ACHN (cell line): ENCODE data around the gene DPY19L3.

Experiments
- DNase-seq: peaks from one replicate; pipeline ENCODE4 v3.0.0-alpha.2; 2015
- in situ Hi-C: cut with HindIII; loops from 2 replicates; pipeline ENCODE4 v1.10.0; 2017; ENCODE audit warnings: low sequenced_read_pairs, low pct_ligation_motif_present, low pct_unique_long_range_greater_than_20kb

The DPY19L3 gene

DNA sequence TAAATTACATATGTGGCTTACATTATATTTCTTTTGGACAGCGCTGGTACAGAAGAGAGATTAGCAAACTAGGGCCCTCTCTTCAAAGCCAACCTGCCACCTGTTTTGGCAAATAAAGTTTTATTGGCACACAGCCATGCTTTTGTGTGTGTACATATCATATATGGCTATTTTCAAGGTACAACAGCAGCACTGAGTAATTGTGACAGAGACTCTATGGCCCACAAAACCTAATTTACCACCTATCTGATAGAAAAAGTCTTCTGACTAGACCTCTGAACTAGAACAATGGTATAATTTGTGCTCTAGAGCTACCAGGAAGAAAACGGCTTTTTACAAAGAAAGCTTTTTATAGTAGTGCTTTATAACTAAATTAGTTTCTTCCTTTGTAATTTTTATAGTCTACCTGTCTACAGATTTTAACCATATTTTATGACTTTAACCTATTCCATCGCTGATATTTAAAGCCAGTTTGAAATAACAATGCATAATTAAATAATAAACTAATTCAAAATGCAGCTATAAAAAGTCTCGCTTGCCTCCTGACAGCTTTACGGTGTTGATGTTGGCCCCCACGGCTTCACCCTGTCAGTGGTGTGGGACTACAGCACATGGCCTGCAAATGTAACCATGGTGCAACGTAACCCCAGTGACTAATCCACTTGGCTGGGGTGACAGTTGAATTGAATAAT, 17.7 kb upstream of the DPY19L3 start:
- DNase-seq, result no peak
- in situ Hi-C loops, result no loop called here

DNA sequence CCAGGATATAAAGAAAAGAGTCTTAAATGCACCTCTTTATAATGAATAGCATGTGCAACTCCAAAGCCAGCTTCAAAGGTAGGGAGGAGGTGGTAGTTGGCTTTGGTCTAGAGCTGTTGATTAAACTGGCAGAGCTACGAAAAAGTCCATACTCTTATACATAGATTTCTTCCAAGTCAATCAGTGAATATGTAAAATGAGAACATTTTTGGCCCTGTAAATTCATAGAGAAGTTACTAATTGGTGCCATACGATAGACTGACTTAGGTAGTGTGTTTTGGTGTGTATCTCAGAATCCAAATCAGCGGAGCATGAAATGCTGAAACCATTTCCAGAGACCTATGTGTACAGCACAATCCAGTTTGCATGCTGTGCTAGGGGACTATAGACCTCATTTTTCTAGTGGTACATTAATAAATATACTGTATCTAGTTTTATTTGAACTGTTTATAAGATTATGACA, 17.1 kb upstream of the DPY19L3 start:
- no peak for DNase-seq
- in situ Hi-C loops, result no loop called here

DNA sequence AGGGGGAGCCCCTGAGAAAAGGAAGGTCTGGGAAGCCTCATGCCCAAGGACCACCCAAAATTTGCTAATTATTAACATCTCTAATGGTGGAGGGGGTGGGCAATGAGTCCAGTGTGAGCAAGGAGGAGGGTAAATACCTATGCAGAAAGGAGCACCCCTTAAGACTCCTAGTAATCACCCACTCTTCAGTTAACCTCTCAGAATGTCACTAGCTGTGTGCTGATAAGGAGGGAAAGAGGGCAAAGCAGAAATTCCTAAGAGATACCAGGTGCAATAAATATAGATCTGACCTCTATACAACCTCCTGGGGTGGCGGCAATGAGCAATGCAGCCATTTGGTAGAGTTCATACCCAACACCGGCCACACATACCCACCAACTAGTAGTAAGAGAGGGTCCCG, 12.7 kb upstream of the DPY19L3 start:
- in situ Hi-C loops, result no loop called here

DNA sequence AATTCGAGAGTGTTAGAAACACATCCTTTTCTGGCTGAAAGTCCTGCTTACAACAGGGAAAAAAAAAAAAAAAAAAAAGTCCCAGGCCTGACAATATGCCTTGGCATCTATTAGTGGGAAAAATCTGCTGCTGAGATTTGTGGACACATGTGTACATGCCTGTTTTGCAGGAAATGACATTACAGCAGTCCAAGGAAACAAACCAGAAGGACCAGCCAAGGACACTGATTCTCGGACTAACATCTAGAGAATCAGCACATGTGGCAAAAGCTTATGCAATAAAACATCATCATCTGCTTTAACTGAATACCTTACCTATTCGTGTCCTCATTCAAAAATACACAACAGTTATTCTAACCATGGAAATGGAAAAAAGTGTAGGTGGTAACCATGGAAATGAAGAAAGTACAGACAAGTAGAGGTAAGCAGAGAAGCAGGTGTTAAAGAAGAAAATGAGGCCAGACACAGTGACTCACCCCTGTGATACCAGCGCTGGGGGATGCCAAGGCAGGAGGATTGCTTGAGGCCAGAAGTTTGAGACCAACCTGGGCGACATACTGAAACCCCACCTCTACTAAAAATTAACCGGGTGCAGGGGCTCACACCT, 9.4 kb upstream of the DPY19L3 start:
- in situ Hi-C loops, result no loop called here
- DNase-seq, result no peak

More for the DNA sequence above, 12.7 kb upstream of the DPY19L3 start:
- DNase-seq, result no peak

DNA sequence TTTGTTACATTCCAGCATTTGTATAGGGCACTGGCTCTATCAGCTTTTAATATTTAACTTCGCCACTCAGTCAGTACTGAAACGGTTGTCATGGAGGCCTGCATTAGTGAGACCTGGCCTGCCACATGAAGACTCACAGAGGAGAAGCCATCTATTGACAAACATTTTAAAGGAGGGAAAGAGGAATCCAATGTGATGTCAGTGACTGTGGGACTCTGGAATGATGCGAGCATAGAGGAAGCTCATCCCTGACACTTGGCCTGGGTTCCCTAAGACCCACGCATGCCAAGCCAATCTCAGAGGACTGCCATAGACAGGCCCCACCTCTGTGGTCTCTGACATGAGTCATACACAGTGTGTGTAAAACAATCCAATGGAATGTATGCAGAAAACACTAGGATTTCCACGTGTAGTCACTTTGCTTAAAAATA, 7.9 kb upstream of the DPY19L3 start:
- in situ Hi-C loops, result no loop called here

DNA sequence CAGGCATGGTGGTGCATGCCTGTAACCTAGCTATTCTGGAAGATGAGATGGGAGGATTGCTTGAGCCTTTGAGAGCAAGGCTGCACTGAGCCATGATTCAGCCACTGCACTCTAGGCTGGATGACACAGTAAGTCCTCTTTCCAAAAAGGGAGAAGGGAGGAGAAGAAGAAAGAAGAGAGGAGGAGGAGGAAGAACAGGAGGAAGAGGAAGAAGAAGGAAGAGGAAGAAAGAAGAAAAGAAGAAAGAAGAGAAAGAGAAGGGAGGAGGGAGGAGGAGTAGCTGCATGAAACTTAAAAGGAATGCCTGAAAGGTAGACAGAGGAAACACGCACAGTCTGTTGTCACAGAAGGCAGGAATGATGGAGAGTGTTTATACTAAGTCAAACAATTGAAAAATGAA, 3.6 kb upstream of the DPY19L3 start:
- no peak for DNase-seq
- in situ Hi-C loops, result no loop called here

More for the DNA sequence above, 7.9 kb upstream of the DPY19L3 start:
- DNase-seq, result peak; percentile 56

DNA sequence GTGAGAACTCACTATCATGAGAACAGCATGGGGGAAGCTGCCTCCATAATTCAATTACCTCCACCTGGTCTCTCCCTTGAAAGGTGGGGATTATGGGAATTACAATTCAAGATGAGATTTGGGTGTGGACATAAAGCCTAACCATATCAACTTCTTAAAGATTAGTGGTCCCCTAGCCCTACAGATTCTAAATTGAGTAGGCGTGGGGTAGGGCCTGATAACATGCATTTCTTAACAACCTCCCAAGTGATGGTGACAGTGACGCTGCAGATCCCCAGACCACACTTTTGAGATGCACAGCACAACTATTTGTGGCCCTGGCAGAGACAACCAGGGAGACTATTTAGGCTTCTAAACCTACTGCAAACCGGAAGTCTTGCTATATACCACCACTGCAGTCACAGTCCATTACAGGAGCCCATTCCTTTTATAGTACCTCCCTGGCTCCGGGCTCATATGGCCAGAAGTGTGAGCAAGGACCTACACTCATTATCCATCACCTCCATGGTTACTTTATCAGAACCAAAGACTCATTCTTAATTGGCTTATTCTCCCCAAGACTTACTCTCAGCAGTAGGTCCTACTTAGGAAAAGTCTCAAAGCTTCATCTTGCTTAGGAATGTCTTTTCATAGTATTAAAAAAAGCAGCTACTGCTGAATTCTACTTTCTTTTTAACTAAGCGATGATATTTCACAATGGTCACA, 2.1 kb upstream of the DPY19L3 start:
- in situ Hi-C loops, result no loop called here
- no peak for DNase-seq

DNA sequence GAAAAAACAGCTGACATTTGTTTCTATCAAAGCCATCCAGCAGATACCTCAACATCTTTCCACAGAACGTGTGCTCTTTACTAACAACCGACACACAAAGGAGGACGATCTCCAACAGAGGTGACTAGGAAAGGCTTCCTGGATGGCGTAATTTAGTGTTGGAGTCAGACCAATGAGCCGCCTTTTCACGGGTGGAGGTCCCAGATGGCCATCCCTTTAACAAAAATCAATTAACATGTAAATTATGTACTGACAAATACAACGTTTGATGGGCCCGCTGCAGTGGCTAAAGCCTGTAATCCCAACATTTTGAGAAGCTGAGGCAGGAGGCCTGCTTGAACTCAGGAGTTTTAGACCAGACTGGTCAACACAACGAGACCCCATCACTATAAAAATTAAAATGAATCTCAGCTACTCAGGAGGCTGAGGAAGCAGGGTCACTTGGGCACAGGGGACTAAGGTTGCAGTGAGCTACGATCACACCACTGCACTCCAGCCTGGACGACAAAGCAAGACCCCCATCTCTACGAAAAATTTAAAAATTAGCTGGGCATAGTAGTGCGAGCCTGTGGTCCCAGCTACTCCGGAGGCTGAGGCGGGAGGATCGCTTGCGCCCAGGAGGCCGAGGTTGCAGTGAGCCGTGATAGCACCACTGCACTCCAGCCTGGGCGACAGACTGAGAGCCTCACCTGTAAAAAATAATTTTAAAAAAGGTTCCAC, 1.2 kb upstream of the DPY19L3 start:
- DNase-seq, result no peak
- in situ Hi-C loops, result no loop called here

DNA sequence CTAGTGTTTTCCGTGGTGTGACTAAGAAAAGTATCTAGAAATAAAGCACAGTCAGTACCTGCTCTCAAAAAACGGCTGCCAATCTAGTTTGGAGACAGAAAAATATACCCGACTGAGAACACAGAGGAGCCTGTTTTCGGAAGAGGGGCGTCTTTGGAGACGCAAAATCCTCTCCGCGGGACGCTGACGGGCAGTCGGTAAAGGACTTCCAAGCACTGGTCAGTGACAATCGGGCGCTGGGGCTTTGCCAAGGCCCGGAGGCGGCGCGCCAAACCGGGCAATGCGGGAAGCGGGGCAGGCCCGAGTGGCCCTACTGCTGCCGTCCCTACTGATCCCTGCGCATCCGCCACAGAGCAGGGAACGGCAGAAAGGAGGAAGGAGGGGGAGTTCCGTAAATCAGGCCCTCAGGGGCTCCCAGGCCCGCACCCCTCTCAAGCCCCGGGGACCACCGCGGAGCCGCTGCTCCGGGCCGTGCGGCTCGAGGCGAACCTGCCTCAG, 588 bp upstream of the DPY19L3 start:
- peak; percentile 41 for DNase-seq
- in situ Hi-C loops, result no loop called here

DNA sequence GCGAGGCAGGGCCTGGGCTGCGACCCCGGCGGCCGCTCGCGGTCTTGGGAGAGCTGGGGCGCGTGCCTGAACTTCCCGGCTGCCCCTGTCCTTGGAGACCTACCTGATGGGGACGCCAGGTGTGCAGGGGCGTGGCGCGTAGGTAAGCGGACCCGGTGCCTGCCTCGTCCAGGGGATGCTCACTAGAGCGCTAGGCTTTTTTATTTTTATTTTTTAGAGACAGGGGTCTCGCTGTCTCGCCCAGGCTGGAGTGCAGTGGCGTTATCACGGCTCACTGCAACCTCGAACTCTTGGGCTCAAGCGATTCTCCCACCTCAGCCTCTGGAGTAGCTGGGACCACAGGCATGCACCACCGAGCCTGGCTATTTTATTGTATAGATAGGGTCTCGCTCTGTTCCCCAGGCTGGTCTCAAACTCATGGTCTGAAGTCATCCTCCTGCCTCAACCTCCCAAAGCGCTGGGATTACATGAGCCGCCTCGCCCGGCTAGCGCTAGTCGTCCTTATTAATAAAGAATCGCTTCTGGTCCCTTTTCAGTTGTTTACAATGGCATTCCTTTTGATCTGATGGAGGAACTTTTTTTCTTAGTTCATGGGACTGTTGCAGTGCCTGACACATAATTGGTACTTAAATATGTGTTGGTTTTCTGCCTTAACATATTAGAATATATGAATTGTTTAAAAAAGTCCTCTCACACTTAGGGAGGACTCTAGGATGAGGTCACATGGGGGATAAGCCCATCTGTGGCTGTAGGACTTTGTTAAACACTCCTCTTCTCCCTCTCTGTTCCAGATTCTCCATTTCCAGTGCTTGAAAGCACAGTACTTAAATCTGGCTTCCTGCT, 812 bp downstream of the DPY19L3 start:
- no peak for DNase-seq
- in situ Hi-C loops, result no loop called here

DNA sequence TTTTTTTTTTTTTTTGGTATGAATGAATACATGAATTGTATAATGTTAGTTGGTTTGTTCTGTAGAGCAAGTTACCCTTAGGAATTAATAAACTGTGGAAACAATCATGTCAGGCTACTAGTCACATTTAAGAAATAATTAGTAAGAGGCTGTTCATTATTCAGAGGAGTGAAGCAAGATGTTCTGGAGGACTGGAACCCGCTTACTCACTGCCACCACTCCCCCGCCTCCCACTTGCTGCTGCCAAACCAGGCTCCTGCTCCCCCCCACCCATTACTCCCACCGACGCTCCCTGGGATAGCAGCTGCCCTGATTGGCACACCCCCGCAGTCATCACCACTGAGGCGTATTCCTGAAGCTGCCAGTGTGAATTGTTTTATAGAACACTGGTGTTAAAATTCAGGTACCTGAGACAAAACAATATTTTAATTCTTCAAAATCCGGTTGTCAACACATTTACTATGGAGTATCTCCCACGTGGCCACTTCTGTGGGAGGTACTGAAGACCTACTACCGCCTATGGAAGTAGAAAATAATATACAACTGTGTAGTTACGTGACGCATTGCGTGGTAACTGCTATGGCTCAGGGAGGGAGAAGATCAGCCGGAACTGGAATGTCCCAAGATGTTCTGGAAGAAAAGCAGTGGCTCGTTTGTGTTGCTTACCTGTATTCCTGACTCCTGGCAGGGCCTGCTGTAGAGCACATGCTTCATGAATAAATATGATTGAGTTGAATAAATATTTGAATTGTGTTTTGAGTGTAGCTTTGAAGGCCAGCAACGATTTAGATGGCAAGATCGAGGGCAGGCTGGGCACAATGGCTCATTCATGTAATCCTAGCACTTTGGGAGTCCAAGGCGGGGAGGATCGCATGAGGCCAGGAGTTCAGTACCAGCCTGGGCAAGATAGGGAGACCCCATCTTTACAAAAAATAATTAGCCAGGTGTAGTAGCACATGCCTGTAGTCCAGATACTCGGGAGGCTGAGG, 1.7 kb downstream of the DPY19L3 start:
- DNase-seq, result no peak
- in situ Hi-C loops, result no loop called here

DNA sequence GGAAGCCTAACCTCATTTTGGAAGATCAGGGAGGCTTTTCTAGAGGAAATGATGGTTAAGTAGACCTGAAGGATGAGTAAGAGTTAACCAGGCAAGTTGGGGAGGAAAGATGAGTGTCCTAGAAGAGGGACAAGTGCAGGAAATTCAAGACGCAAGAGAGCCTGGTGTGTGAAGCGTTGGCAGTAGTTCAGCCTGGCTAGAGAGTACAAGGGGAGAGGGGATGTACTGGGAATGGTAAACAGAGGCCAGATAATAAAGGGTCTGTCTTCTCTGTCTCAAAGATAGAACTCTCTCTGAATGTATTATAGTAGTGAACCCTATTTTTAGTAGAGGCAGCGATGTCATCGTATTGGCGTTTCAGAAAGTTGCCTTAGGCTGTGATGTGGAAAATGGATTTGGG, 9.7 kb downstream of the DPY19L3 start:
- no peak for DNase-seq
- in situ Hi-C loops, result no loop called here

DNA sequence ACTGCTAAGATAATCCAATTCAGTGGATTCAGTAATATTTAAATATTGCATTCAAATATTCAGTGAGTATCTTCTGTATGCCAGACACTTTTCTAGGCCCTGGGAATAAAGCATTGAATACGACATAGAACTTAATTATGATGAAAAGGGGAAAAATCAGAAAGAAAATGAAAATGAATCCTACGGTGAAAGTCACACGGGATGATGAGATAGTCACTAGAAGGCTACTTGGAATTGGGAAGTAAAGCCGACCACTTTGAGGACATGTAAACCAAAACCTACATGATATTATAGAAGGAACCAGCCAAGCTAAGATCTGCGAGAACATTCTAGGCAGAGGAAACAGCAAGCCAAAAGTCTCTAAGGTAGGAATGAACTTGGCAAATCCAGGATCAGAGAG, 10.1 kb downstream of the DPY19L3 start:
- DNase-seq, result no peak
- in situ Hi-C loops, result no loop called here

DNA sequence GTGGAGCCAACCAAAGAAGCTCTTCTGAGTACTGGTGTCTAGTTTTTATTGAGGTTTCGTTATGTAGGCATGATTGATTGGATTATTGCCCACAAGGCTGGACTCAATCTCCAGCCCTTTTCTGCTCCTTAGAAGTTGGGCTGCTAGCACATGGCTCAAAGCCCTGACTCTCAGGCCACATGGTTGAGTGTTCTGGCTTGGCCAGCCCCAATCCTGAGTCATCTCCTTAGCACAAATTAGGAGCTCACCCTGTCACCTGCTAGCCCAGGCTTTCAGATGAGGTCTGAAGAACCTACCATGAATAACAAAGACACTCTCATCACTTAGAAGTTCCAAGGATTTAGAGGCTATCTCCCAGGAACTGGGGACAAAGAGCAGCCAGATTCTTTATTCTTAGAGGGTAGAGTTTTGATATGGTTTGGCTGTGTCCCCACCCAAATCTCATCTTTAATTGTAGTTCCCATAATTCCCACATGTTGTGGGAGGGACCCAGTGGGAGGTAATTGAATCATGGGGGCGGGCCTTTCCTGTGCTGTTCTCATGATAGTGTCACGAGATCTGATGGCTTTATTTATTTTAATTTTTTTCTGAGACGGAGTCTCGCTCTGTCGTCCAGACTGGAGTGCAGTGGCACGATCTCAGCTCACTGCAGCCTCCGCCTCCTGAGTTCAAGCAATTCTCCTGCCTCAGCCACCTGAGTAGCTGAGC, 11.3 kb downstream of the DPY19L3 start:
- in situ Hi-C loops, result no loop called here
- no peak for DNase-seq

DNA sequence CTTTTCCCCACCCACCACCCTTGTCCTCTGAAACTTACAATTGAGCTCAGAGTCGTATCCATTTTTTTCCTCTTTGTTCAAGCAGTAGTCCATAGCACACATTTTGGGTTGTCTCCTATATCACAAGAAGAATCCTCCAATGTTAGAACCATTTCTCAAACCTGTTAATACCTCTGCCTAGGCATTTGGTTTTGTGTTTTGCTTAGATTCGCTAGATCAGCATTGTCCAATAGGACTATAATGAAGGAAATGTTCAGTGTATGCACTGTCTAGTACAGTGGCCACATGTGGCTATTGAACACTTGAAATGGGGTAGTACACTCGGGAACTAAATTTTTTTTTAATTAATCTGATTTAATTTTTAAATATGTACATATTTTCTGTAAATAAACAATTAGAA, 12.6 kb downstream of the DPY19L3 start:
- in situ Hi-C loops, result no loop called here
- no peak for DNase-seq

DNA sequence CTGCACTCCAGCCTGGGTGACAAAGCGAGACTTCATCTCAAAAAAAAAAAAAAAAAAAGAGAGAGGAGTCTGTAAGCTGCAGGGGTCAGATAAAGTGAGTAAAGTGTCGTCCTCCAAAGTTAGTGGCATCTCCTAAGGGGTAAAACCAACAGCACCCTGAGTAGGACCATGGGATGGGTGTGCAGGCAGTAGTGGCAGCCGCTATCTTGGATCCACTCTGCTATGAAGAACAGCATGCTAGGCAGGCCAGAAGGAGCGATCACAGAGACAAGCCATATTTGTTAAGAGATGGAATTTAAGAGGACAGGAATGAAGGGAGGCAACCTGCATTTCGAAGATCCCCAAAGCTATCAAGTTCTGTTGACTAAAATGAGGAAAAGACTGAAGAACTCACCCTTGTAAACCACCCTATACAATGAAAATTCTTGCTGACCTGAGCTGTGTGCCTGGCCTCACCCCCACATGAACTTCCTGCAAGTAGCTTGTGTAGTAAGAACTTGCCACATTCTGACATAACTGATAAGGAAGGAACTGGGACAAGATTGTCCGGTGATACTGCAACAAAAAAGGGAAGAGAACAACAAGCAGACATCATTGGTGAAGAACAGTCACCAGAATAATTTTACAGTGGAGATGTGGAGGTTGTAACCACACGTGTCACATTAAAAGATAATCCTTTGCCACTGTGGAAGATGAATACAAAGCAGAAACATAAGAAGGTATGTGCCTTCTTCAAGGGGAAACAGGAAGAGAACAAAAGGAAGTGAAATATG, 16.2 kb downstream of the DPY19L3 start:
- in situ Hi-C loops, result no loop called here
- no peak for DNase-seq
